GM10266 (cell line): ENCODE results near the gene TRPM8.

ENCODE experiments used
- DNase-seq: peaks from one replicate; pipeline ENCODE4 v3.0.0; 2012; ENCODE audit errors: extremely low spot score
- TF ChIP-seq, protein P1 (sequence below): IDR thresholded peaks from 2 replicates; pipeline ENCODE4 v1.5.1; 2012; ENCODE audit warnings: mild to moderate bottlenecking, low read depth; ENCODE audit not compliant: control insufficient read depth, insufficient read depth; ENCODE audit errors: missing control alignments

TRPM8 gene

DNA sequence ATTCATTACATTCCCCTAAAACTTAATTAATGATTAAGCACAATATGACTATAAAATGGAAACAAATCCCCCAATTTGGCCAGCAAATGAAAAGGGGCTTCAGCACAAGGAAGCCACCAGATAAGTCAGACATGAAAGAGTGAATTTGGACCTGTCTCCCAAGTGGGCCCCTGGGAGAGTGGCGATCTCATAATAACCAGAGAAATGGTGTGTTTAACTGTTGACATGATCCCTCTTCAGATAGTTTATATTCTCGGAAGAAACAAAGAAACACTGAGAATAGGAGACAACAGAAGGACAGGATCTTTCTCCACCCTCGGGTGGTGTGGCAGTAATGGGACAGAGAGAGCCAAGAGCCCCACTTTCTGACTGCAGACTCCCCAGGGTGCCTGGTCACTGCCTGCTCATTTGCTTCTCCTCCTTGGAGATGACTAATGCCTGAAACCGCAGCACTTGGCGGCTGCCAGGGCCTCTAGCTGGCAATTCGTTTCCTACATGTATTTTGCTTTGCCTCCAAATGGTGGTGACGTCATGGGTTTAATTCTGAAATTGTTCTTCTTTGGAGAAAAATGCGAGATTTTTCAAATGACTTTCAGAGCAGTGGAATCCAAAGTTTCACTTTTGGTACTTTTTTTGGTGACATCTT, 86.9 kb downstream of the TRPM8 start:
- no peak for DNase-seq
- TF ChIP-seq, protein P1, sequence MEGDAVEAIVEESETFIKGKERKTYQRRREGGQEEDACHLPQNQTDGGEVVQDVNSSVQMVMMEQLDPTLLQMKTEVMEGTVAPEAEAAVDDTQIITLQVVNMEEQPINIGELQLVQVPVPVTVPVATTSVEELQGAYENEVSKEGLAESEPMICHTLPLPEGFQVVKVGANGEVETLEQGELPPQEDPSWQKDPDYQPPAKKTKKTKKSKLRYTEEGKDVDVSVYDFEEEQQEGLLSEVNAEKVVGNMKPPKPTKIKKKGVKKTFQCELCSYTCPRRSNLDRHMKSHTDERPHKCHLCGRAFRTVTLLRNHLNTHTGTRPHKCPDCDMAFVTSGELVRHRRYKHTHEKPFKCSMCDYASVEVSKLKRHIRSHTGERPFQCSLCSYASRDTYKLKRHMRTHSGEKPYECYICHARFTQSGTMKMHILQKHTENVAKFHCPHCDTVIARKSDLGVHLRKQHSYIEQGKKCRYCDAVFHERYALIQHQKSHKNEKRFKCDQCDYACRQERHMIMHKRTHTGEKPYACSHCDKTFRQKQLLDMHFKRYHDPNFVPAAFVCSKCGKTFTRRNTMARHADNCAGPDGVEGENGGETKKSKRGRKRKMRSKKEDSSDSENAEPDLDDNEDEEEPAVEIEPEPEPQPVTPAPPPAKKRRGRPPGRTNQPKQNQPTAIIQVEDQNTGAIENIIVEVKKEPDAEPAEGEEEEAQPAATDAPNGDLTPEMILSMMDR = no peak

DNA sequence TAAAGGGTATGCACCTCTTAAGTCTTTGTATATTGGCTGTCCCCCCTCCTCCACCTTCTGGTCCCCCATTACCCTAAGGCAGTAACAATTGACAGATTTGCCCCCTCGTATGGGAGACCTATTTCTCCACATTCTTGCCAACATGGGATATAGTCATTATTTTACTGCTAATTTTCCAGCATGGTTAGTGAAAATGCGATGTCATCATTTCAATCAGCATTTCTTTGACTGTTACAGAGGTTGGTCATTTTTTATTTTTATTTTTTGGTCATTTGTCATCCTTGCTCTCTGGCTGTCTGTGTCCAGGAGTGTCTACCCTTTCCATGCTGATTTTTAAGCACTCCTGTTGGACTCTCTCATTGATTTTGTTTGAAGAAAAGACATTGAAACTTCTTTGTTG, 88.0 kb downstream of the TRPM8 start:
- no peak for DNase-seq
- TF ChIP-seq, protein P1 = no peak

DNA sequence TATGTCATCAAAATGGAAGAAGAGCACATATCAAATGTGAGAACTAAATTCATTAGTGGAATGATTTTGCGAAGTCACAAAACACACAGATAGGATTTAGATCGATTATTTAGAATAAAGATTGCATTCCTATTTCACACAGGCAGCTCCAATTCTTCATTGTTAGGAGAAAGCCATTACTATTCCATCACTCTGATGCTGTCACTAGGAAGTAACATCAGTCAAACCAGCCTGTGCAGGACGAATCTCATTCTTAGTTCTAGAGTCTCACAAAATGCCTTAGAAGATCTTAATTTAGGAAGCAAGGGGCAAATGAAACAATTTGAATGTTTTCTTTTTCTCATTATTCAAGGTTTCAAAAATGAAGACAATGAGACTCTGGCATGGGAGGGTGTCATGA, 89.3 kb downstream of the TRPM8 start:
- TF ChIP-seq, protein P1 = no peak
- no peak for DNase-seq

DNA sequence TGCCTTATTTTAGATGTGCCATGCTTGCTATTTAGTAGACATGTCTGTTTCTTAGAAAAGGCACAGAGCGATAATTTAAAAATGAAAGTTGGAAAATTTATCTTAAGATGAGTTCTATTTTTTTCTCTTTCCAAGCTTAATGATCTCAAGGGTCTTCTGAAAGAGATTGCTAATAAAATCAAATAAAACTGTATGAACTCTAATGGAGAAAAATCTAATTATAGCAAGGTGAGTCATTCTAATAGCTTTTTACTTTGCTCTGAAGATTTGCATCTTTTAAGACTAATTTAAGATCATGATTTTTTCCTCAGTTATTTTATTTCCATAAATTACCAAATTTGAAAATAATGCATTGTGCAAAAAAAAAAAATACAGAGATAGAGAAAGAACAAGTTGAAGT, 97.3 kb downstream of the TRPM8 start:
- TF ChIP-seq, protein P1 = no peak
- DNase-seq = no peak

DNA sequence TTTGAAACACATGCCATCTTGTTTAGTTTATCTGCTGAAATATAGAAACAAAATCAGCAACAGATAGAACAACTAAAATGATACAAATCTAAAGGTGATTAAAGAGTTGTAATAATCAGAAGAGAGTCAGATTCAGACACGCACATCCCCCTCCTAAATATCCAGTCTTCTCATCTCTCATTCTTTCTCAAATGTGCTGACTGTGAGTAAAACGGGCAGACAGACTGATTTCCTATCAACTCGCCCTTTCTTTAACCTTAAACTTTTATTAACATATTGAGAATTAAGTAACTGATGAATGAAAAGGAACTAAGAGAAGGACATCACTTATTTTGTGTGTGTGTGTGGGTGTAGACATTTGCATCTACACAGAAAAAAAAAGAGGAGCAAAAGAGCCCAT, 98.7 kb downstream of the TRPM8 start:
- no peak for DNase-seq
- TF ChIP-seq, protein P1 = no peak

DNA sequence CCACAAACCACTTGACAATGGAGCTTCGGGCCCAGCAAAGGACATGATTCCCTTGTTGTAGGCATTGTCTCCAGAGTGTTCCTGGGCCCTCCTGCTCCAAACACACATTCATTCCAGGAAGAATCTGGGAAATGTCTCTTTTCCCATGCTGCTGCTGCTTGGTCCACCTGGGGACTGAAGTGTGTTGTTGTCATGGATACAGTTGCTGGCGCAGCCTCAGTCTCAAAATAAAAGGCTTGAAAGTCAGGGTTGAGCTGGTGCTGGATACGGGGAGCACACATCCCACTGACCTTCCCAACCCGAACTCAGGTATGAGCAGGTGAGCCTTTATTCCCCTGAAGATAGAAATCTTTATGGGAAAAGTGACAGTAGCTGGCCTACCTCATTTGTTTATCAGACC, 102.7 kb downstream of the TRPM8 start:
- TF ChIP-seq, protein P1 = no peak
- DNase-seq = no peak

DNA sequence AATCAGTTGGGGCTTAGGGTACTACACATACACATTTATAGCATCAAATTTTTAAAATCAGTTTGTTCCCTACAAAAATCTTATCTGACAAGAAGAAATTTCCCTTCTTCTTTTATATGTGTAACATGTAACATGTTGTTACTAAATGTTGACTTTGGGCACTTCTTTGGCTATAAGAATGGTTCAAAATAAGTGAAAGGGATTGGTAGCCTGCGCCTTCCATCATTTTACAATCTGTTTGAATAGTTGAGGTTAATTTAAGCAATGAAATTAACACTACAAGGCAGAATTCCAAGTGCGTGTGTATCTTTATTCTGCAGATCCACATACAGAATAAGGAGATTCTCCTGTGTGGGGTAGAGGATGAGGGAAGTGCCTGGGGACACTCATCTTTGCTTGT, 103.2 kb downstream of the TRPM8 start:
- TF ChIP-seq, protein P1 = no peak
- no peak for DNase-seq
